WERI-Rb-1 (cell line): ENCODE results near the gene GATA2.
A peak's percentile ranks its signal among the peaks of the same experiment; 100 is the strongest.

Experiments
- DNase-seq: peaks from one replicate; pipeline ENCODE4 v3.0.0-alpha.2; 2020
- H3K27ac ChIP-seq: fragments of 250-450 bp; sonication (Bioruptor Pico); 2 replicates; pipeline ENCODE4 v1.5.1; 2020; ENCODE audit warnings: mild to moderate bottlenecking, moderate library complexity
- H3K27me3 ChIP-seq: fragments of 250-450 bp; sonication (Bioruptor Pico); 2 replicates; pipeline ENCODE4 v1.5.1; 2021; ENCODE audit warnings: mild to moderate bottlenecking, low read depth, moderate library complexity; ENCODE audit not compliant: insufficient read depth, severe bottlenecking
- H3K36me3 ChIP-seq: fragments of 250-450 bp; sonication (Bioruptor Pico); 2 replicates; pipeline ENCODE4 v1.5.1; 2020; ENCODE audit warnings: mild to moderate bottlenecking, moderate library complexity
- H3K4me3 ChIP-seq: 2 replicates; pipeline ENCODE4 v1.5.1; 2011; ENCODE audit warnings: low read depth, mild to moderate bottlenecking, control low read depth, low read length
- H3K9me3 ChIP-seq: fragments of 250-450 bp; sonication (Bioruptor Pico); 2 replicates; pipeline ENCODE4 v1.5.1; 2021; ENCODE audit warnings: mild to moderate bottlenecking, moderate library complexity; ENCODE audit not compliant: severe bottlenecking
- TF ChIP-seq, protein P1 (sequence below): IDR thresholded peaks from 2 replicates; pipeline ENCODE4 v1.5.1; 2011; ENCODE audit warnings: low read depth, mild to moderate bottlenecking, control low read depth, inconsistent platforms, low read length

Gene GATA2

DNA sequence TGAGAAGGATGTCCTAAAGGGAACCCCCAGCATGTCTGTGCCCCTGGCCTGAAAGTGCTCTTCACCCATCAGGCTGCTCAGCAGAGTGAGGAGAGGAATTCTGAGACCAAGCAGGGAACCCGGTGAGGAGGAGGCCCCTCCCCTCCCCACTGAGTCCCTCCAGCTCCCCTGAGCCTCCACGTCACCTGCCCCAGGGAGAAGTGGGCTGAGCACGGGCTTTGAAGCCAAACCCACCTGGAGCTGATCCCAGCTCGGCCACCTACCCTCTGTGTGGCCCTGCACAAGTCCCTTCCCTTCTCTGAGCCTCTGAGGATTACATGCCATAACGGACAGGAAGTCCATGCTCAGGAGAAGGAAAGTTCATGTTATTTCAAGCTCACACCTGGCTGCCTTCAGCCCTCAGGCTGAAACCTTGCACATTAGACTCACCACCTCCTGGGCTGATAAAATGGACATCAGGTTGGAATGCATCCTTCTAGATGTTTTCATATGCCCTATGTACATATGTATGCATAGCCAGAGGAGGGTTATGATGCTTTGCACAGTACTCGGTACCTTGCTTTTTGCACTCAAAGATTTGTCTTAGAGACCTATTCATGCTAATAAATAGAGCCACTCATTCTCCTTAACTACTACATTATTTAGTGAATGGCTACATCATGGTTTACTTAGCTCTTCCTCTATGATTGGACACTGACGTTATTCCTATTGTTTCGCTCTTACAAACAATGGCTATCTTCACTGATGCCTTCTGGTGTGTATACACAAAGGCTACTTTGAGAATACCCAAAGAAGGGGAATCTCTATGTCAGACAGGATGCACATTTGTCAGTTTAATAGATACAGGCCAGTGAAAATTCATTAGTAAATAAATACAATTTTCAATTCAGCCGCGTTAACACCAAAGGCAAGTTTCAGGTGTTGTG lies 31.6 kb upstream of the GATA2 start:
- Histone ChIP-seq H3K27me3 (no peaks in the 10 kb centered on the region), H3K36me3 (no peaks in the 10 kb centered on the region), H3K27ac (no peak overlapping the region), H3K9me3 (no peaks in the 10 kb centered on the region), H3K4me3 (no peak overlapping the region)
- TF ChIP-seq, protein P1, sequence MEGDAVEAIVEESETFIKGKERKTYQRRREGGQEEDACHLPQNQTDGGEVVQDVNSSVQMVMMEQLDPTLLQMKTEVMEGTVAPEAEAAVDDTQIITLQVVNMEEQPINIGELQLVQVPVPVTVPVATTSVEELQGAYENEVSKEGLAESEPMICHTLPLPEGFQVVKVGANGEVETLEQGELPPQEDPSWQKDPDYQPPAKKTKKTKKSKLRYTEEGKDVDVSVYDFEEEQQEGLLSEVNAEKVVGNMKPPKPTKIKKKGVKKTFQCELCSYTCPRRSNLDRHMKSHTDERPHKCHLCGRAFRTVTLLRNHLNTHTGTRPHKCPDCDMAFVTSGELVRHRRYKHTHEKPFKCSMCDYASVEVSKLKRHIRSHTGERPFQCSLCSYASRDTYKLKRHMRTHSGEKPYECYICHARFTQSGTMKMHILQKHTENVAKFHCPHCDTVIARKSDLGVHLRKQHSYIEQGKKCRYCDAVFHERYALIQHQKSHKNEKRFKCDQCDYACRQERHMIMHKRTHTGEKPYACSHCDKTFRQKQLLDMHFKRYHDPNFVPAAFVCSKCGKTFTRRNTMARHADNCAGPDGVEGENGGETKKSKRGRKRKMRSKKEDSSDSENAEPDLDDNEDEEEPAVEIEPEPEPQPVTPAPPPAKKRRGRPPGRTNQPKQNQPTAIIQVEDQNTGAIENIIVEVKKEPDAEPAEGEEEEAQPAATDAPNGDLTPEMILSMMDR: no peak
- no peak for DNase-seq

DNA sequence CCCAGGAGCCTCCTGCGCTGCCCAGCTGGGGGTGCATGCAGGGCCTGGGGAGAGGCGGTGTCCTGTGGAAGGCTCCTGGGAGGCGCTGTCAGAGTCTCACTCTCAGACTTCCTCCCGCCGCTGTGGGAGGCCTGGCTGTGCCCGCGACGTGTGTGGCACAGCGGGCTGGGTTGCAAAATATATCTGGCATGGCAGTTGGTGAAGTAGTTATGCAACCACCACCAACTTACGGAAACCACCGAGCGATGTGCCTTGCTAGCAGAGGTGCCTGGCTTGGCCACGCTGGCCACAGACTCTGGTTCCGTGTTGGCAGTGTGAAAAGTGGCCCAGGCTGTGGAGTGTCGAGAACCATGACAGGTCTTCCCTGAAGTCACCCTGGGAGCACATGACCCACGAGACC lies 30.6 kb upstream of the GATA2 start:
- Histone ChIP-seq H3K9me3 (no peaks in the 10 kb centered on the region), H3K27ac (no peak overlapping the region), H3K27me3 (no peaks in the 10 kb centered on the region), H3K4me3 (no peak overlapping the region), H3K36me3 (no peaks in the 10 kb centered on the region)
- TF ChIP-seq, protein P1: no peak
- no peak for DNase-seq

DNA sequence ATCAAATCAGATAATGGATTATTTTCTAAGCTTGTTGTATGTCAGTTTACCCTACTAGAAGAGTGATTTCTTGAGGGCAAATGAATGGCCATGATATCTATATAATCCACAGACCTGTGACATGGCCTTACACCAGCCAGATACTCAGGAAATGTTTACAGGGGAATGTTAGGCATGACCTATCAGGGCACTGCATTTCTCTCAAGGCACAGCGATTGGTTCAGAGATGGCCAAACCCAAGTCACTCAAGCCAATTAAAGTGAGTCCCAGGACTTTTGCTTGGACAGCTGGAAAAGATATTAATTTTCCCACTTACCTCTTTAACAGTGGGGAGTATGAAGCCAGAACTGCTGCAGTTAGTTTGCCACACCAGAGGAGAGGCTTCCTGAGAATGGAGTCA lies 28.7 kb upstream of the GATA2 start:
- no peaks in the 10 kb centered on the region for H3K9me3 ChIP-seq
- H3K27ac ChIP-seq: no peak overlapping the region
- DNase-seq: no peak
- no peaks in the 10 kb centered on the region for H3K36me3 ChIP-seq
- TF ChIP-seq, protein P1: no peak
- no peak overlapping the region for H3K4me3 ChIP-seq
- no peaks in the 10 kb centered on the region for H3K27me3 ChIP-seq

DNA sequence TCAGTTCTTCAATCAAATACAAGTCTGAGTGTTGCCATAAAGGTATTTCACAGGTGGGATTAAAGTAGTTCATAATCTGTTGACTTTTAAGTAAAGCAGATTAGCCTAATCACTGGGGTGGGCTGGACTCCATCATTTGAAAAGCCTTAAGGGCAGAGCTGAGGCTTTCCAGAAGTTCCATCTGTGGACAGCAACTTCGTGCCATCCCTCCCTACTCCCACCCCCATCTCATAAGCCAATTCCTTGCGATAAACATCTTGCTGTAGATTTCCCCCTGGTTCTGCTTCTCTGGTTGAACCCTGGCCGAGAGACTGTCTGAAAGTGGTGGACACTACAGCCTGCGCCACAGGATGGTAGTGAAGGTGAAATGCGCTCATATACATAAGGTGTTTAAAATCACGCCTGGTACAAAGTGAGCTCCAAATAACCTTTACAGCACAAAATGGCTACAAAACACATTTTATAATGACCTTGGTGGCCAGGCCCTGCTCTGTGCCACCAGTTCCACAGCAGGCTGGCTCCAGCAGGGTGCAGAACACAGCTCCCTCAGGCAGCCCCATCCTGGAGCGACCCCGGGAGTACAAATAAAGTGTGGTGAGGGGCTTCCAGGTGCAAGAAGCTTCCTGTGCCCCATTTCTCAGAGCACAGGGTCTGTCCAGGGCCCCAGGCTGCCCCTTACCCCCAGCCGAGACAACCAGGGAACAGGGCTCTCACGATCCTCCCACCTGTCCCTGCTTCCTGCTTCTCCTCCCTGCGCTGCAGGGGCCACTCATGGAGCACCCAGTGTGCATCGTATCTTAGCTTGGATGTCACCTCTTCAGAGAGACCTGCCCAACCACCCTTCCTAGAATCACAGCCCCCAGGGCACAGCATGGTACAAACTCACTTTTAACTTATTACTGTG lies 25.8 kb upstream of the GATA2 start:
- no peaks in the 10 kb centered on the region for H3K36me3 ChIP-seq
- TF ChIP-seq, protein P1: no peak
- peaks cover 10% of the 10 kb centered on the region for H3K9me3 ChIP-seq
- DNase-seq: peak; percentile 41
- H3K27me3 ChIP-seq: no peaks in the 10 kb centered on the region
- no peak overlapping the region for H3K27ac ChIP-seq
- no peak overlapping the region for H3K4me3 ChIP-seq

DNA sequence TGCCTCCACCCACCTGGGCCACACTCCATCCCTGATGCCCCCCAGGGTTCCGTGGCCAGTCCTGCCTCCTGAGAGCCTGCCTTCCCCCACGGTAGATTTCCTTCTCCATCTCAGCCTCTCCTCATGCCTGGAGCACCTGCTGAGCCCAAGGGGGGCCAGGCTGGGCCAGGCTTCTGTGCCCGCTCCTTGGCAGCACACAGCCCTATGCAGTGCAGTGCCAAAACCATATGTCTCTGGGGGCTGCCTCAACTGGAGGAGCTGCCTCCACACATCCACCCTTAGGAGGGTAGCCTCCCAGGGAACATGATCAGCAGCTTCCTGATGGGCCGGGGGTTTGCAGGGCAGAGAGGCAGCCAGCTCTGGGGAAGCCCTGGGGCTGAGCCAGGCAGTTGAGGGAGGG lies 24.6 kb upstream of the GATA2 start:
- TF ChIP-seq, protein P1: no peak
- H3K27ac ChIP-seq: no peak overlapping the region
- H3K36me3 ChIP-seq: no peaks in the 10 kb centered on the region
- DNase-seq: no peak
- no peaks in the 10 kb centered on the region for H3K27me3 ChIP-seq
- H3K9me3 ChIP-seq: peaks cover 14% of the 10 kb centered on the region
- H3K4me3 ChIP-seq: no peak overlapping the region
